Measurements from ENCODE around the gene TACSTD2.
A peak's percentile ranks its signal among the peaks of the same experiment; 100 is the strongest.
"Not testable (repeated sequence)": the region's sequence is repeated elsewhere in the genome, so short reads cannot be mapped to it uniquely, and the experiment has no call there.

The TACSTD2 gene

GRCh38 chr1:58586271-58586670 lies 9.2 kb upstream of the TACSTD2 start:
- no peak for DNase-seq

- no peak for DNase-seq
These were observed 8.6 kb upstream of the TACSTD2 start for GRCh38 chr1:58585581-58586151.

GRCh38 chr1:58585166-58585565 lies 8.1 kb upstream of the TACSTD2 start:
- DNase-seq: no peak

- DNase-seq: no peak
These were observed 7.2 kb upstream of the TACSTD2 start for GRCh38 chr1:58584082-58584895.

- no peak for DNase-seq
These were observed 6.4 kb upstream of the TACSTD2 start for GRCh38 chr1:58583496-58583895.

GRCh38 chr1:58582143-58582542 lies 5.1 kb upstream of the TACSTD2 start:
- not testable (repeated sequence) for DNase-seq

GRCh38 chr1:58581641-58582040 lies 4.6 kb upstream of the TACSTD2 start:
- DNase-seq: no peak

GRCh38 chr1:58580186-58580585 lies 3.1 kb upstream of the TACSTD2 start:
- no peak for DNase-seq

GRCh38 chr1:58577654-58578030 lies 590 bp upstream of the TACSTD2 start:
- DNase-seq: peak; percentile 21

- DNase-seq: no peak
These were observed 726 bp downstream of the TACSTD2 start for GRCh38 chr1:58576325-58576726.

- DNase-seq: no peak
These were observed 1.3 kb downstream of the TACSTD2 start for GRCh38 chr1:58575551-58576324.

- no peak for DNase-seq
These were observed 2.2 kb downstream of the TACSTD2 start for GRCh38 chr1:58574816-58575215.

- no peak for DNase-seq
These were observed 3.1 kb downstream of the TACSTD2 start for GRCh38 chr1:58573705-58574591.

GRCh38 chr1:58573138-58573537 lies 3.9 kb downstream of the TACSTD2 start:
- DNase-seq: no peak

- DNase-seq: no peak
These were observed 4.4 kb downstream of the TACSTD2 start for GRCh38 chr1:58572690-58573089.

GRCh38 chr1:58571616-58572015 lies 5.4 kb downstream of the TACSTD2 start:
- DNase-seq: no peak

GRCh38 chr1:58570817-58571216 lies 6.2 kb downstream of the TACSTD2 start:
- DNase-seq: no peak

GRCh38 chr1:58570094-58570493 lies 7.0 kb downstream of the TACSTD2 start:
- no peak for DNase-seq

GRCh38 chr1:58568911-58569310 lies 8.1 kb downstream of the TACSTD2 start:
- DNase-seq: no peak

GRCh38 chr1:58568271-58568860 lies 8.7 kb downstream of the TACSTD2 start:
- no peak for DNase-seq

GRCh38 chr1:58566339-58566738 lies 10.7 kb downstream of the TACSTD2 start:
- DNase-seq: no peak

- DNase-seq: not testable (repeated sequence)
These were observed 13.3 kb downstream of the TACSTD2 start for GRCh38 chr1:58563715-58564114.

Measured in NCI-H69 (cell line).